ENCODE measurements around the gene PLXDC1.

DNA sequence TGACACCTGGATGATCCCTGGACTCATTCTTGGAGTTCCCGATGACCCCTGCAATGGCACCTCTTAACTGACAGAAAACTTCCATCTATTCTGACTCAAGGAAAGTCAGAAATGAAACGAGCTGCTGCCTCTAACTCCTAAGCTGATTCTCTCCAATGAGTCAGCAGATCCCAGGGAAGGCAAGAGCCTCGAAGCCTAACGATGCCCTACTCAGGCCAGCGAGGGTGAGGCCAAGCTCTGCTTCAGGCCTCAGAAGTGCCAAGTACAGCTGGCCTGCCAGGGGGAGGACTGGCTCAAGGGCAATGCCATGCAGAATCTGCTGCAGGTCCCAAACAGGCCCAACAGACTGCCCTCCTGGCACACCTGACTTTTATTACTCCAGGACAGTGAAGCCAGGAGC is 36.3 kb downstream of the PLXDC1 start:
- TF ChIP-seq, protein P1, sequence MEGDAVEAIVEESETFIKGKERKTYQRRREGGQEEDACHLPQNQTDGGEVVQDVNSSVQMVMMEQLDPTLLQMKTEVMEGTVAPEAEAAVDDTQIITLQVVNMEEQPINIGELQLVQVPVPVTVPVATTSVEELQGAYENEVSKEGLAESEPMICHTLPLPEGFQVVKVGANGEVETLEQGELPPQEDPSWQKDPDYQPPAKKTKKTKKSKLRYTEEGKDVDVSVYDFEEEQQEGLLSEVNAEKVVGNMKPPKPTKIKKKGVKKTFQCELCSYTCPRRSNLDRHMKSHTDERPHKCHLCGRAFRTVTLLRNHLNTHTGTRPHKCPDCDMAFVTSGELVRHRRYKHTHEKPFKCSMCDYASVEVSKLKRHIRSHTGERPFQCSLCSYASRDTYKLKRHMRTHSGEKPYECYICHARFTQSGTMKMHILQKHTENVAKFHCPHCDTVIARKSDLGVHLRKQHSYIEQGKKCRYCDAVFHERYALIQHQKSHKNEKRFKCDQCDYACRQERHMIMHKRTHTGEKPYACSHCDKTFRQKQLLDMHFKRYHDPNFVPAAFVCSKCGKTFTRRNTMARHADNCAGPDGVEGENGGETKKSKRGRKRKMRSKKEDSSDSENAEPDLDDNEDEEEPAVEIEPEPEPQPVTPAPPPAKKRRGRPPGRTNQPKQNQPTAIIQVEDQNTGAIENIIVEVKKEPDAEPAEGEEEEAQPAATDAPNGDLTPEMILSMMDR (IDR thresholded peaks at IDR 0.05) = no peak
- TF ChIP-seq POLR2AphosphoS5 (IDR thresholded peaks at IDR 0.05; ENCODE audit: low read depth, low read length) = no peak
- TF ChIP-seq REST (IDR thresholded peaks at IDR 0.05; ENCODE audit: insufficient read depth in 1 of 2, low read depth in 2 of 2, low read length in 1 of 2) = no peak
- no peak for TF ChIP-seq SIN3A (IDR thresholded peaks at IDR 0.05; ENCODE audit: borderline replicate concordance, insufficient read depth, low read depth, low read length)
- TF ChIP-seq TCF7L2 (IDR thresholded peaks at IDR 0.05; ENCODE audit: low read depth, low read length) = no peak

Measured in Panc1 (cell line).